ENCODE data around the gene CLDN12. TPM values are rescaled to one million over a fixed set of nuclear protein-coding genes. Genes with fewer than 3 reads are reported as not detected.

Gene CLDN12
- polyA plus RNA-seq, result 111 and 117 TPM in 2 replicates

DNA sequence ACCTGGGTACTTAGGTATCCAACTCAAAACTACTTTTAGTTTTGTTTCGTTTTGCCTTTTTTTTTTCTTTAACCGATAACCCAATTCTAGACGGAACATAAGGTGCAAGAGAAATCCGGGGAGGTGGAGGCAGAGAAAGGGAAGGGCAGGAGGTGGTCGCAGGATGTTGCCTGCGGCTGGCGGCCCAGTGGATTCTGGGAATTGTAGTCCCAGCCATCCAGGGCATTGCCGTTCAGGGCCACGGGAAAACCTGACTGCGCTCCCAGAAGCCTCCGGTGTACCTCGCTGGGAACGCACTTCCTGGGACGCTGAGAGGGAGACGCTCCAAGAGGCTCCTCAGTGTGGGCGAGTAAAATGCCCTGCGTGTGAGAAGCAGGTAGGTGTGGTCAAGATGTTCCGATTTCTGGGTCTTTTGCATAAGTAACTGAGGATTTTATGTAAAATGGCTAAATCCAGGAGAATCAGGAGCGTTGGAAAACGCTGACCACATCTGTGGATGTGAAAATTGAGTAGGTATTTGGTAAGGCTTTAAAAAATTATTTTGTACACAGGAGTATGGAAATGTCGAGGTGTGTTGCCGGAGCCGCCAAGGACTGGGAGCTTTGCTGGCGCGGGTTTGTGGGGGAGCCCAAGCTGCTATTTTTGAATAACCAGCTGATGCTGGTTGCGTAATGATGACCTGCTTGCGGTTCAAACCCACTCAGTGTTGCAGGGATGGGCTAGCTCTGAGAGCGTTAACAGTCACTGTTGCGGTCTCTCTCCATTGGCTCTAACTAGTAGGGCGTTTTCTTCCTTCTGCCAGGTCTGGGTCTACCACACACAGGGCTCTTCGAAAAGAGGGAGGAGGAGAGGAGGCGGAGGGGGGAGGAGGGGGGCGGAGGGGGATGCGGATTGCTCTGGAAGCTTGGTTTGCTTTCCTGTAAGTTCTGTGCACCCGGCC is at the start of gene CLDN12:
Gene CLDN12 (plus strand): TSS at position 288 of the 940 bp plus-strand sequence. CDS start 9,216 bp downstream, outside the sequence.

Other genes starting within 250 kb of the CLDN12 start
- gene STEAP1, start 249.0 kb upstream of the CLDN12 start, polyA plus RNA-seq, result 5.1 and 24.3 TPM in 2 replicates
- gene STEAP2, start 191.7 kb upstream of the CLDN12 start, polyA plus RNA-seq, result 195 and 201 TPM in 2 replicates
- 6.6 and 11.6 TPM in 2 replicates for gene CFAP69, start 158.3 kb upstream of the CLDN12 start, polyA plus RNA-seq
- not detected in 2 replicates for gene FAM237B, start 82.2 kb upstream of the CLDN12 start, polyA plus RNA-seq
- gene GTPBP10, start 56.7 kb upstream of the CLDN12 start, polyA plus RNA-seq, result 40.8 and 50.1 TPM in 2 replicates
- 1.3 TPM in 1 of 2 replicates, not detected in the other for gene PTTG1IP2, start 66.2 kb downstream of the CLDN12 start, polyA plus RNA-seq
- 98.2 and 105 TPM in 2 replicates for gene CDK14, start 192.9 kb downstream of the CLDN12 start, polyA plus RNA-seq